Measurements from ENCODE around the gene FOXN1. TPM values are rescaled to one million over a fixed set of nuclear protein-coding genes. Genes with fewer than 3 reads are reported as not detected.

The FOXN1 gene
- total RNA-seq, 1 experiment from 2014 or later, result not detected

GRCh38 chr17:28548417-28549130 is 42.4 kb downstream of the FOXN1 start:
- ChIA-PET POLR2A (no interaction called here), CTCF (interaction anchor here (0.6 to 3.8 kb wide), 11 partner anchors 8 to 547 kb away, joined by 3 to 35 read pairs (median 4); no protein-coding TSS in a partner anchor)
- BruUV-seq (replicated peaks), result no TSS peak
- no peak overlapping the region for H3K27ac Mint-ChIP-seq (ENCODE audit: low read depth, unreplicated experiment)
- H3K36me3 Mint-ChIP-seq (ENCODE audit: insufficient read depth, unreplicated experiment), result peaks cover 13% of the 10 kb centered on the region
- no peaks in the 10 kb centered on the region for H3K27me3 Mint-ChIP-seq (ENCODE audit: insufficient read depth, unreplicated experiment)
- H3K4me3 Mint-ChIP-seq (ENCODE audit: unreplicated experiment), result no peak overlapping the region
- TF ChIP-seq CTCF (IDR thresholded peaks at IDR 0.05; ENCODE audit: unreplicated experiment), result no peak
- DNase-seq (ENCODE audit: unreplicated experiment), result no peak
- no peaks in the 10 kb centered on the region for H3K9me3 Mint-ChIP-seq (ENCODE audit: unreplicated experiment)
- H3K4me1 Mint-ChIP-seq (ENCODE audit: insufficient read depth, unreplicated experiment), result peaks cover 11% of the 10 kb centered on the region
- intact Hi-C loops (cut with micrococcal nuclease), result loop anchor here (2.0 to 10.0 kb wide), 2 partner anchors 54 to 214 kb away; partner anchors contain the start of genes IFT20 and TNFAIP1

GRCh38 chr17:28549236-28550132 is 43.3 kb downstream of the FOXN1 start:
- POLR2A ChIA-PET, result interaction anchor here (0.6 to 1.0 kb wide), 2 partner anchors 170 to 214 kb away, joined by 3 to 4 read pairs; partner anchors contain the start of genes RPL23A and TNFAIP1
- Mint-ChIP-seq H3K36me3 (ENCODE audit: insufficient read depth, unreplicated experiment) (peaks cover 14% of the 10 kb centered on the region), H3K9me3 (ENCODE audit: unreplicated experiment) (no peaks in the 10 kb centered on the region), H3K4me3 (ENCODE audit: unreplicated experiment) (no peak overlapping the region), H3K27me3 (ENCODE audit: insufficient read depth, unreplicated experiment) (no peaks in the 10 kb centered on the region), H3K27ac (ENCODE audit: low read depth, unreplicated experiment) (no peak overlapping the region), H3K4me1 (ENCODE audit: insufficient read depth, unreplicated experiment) (peaks cover 6% of the 10 kb centered on the region)
- no peak for DNase-seq (ENCODE audit: unreplicated experiment)
- CTCF ChIA-PET, result interaction anchor here (0.5 to 3.8 kb wide), 9 partner anchors 9 to 546 kb away, joined by 3 to 35 read pairs (median 4); no protein-coding TSS in a partner anchor
- TF ChIP-seq CTCF (IDR thresholded peaks at IDR 0.05; ENCODE audit: unreplicated experiment), result no peak
- BruUV-seq (replicated peaks), result no TSS peak
- intact Hi-C loops (cut with micrococcal nuclease), result loop anchor here (2.0 to 10.0 kb wide), 2 partner anchors 55 to 215 kb away; partner anchors contain the start of genes IFT20 and TNFAIP1

GRCh38 chr17:28550858-28551257 is 44.7 kb downstream of the FOXN1 start:
- H3K27ac Mint-ChIP-seq (ENCODE audit: low read depth, unreplicated experiment), result no peak overlapping the region
- ChIA-PET CTCF (interaction anchor here (0.5 to 3.8 kb wide), 7 partner anchors 11 to 135 kb away, joined by 3 to 35 read pairs (median 4); no protein-coding TSS in a partner anchor), POLR2A (interaction anchor here (0.5 to 2.0 kb wide), 7 partner anchors 20 to 261 kb away, joined by 3 to 18 read pairs (median 4); partner anchors contain the start of gene PIGS)
- peaks cover 24% of the 10 kb centered on the region for H3K36me3 Mint-ChIP-seq (ENCODE audit: insufficient read depth, unreplicated experiment)
- H3K9me3 Mint-ChIP-seq (ENCODE audit: unreplicated experiment), result no peaks in the 10 kb centered on the region
- peaks cover under 1% of the 10 kb centered on the region for H3K4me1 Mint-ChIP-seq (ENCODE audit: insufficient read depth, unreplicated experiment)
- intact Hi-C loops (cut with micrococcal nuclease), result no loop called here
- no peaks in the 10 kb centered on the region for H3K27me3 Mint-ChIP-seq (ENCODE audit: insufficient read depth, unreplicated experiment)
- no TSS peak for BruUV-seq (replicated peaks)
- no peak for TF ChIP-seq CTCF (IDR thresholded peaks at IDR 0.05; ENCODE audit: unreplicated experiment)
- H3K4me3 Mint-ChIP-seq (ENCODE audit: unreplicated experiment), result no peak overlapping the region
- no peak for DNase-seq (ENCODE audit: unreplicated experiment)
